H9 (cell line): Measurements from ENCODE around the gene TNFSF18. TPM values are rescaled to one million over a fixed set of nuclear protein-coding genes. Genes with fewer than 3 reads are reported as not detected.

Source experiments
- DNase-seq: peaks from one replicate; pipeline ENCODE4 v3.0.0-alpha.2; 2017
- H2AFZ ChIP-seq: one replicate; pipeline ENCODE4 v1.6.1; 2013; ENCODE audit warnings: mild to moderate bottlenecking, low read length, control low read depth, moderate library complexity
- H2AK5ac ChIP-seq: 2 replicates; pipeline ENCODE4 v1.6.1; 2013; ENCODE audit warnings: low read length, control low read depth, mixed read lengths; ENCODE audit not compliant: insufficient read length
- H2BK120ac ChIP-seq: one replicate; pipeline ENCODE4 v1.6.1; 2013; ENCODE audit warnings: low read depth, mild to moderate bottlenecking, low read length, control low read depth, inconsistent platforms; ENCODE audit not compliant: poor library complexity, severe bottlenecking
- H2BK12ac ChIP-seq: 2 replicates; pipeline ENCODE4 v1.6.1; 2013; ENCODE audit warnings: low read length, control low read depth, mixed read lengths, low read depth; ENCODE audit not compliant: insufficient read length
- H2BK15ac ChIP-seq: 2 replicates; pipeline ENCODE4 v1.6.1; 2013; ENCODE audit warnings: low read depth, low read length, control low read depth
- H2BK20ac ChIP-seq: one replicate; pipeline ENCODE4 v1.6.1; 2013; ENCODE audit warnings: low read depth, mild to moderate bottlenecking, low read length, control low read depth, inconsistent platforms; ENCODE audit not compliant: poor library complexity, severe bottlenecking
- H2BK5ac ChIP-seq: 2 replicates; pipeline ENCODE4 v1.6.1; 2013; ENCODE audit warnings: low read length, control low read depth, mixed read lengths; ENCODE audit not compliant: insufficient read length
- H3K14ac ChIP-seq: 2 replicates; pipeline ENCODE4 v1.6.1; 2013; ENCODE audit warnings: low read length, control low read depth; ENCODE audit not compliant: insufficient read depth
- H3K18ac ChIP-seq: 2 replicates; pipeline ENCODE4 v1.6.1; 2013; ENCODE audit warnings: low read depth, mild to moderate bottlenecking, mixed read lengths, low read length, control low read depth; ENCODE audit not compliant: insufficient read length
- H3K23ac ChIP-seq: 2 replicates; pipeline ENCODE4 v1.6.1; 2013; ENCODE audit warnings: low read length, control low read depth, mixed read lengths, low read depth; ENCODE audit not compliant: insufficient read length
- H3K23me2 ChIP-seq: 2 replicates; pipeline ENCODE4 v1.6.1; 2013; ENCODE audit warnings: low read depth, mild to moderate bottlenecking, mixed read lengths, low read length, control low read depth; ENCODE audit not compliant: insufficient read length, poor library complexity, severe bottlenecking
- H3K27ac ChIP-seq: 2 replicates; pipeline ENCODE4 v1.5.1; 2013; ENCODE audit warnings: low read length, control low read depth, mixed read lengths, low read depth; ENCODE audit not compliant: insufficient read length
- H3K27me3 ChIP-seq: 2 replicates; pipeline ENCODE4 v1.6.1; 2013; ENCODE audit warnings: low read length, control low read depth, inconsistent platforms; ENCODE audit not compliant: insufficient read depth
- H3K4ac ChIP-seq: 2 replicates; pipeline ENCODE4 v1.6.1; 2013; ENCODE audit warnings: low read depth, mild to moderate bottlenecking, control low read depth, inconsistent platforms, low read length, moderate library complexity
- H3K4me1 ChIP-seq: 2 replicates; pipeline ENCODE4 v1.6.1; 2013; ENCODE audit warnings: low read length, control low read depth, inconsistent platforms; ENCODE audit not compliant: insufficient read depth
- H3K4me2 ChIP-seq: 2 replicates; pipeline ENCODE4 v1.6.1; 2013; ENCODE audit warnings: low read length, control low read depth, mixed read lengths; ENCODE audit not compliant: insufficient read length, insufficient read depth
- H3K56ac ChIP-seq: 2 replicates; pipeline ENCODE4 v1.6.1; 2013; ENCODE audit warnings: low read depth, mild to moderate bottlenecking, mixed read lengths, low read length, control low read depth; ENCODE audit not compliant: insufficient read length
- H3K79me1 ChIP-seq: 2 replicates; pipeline ENCODE4 v1.6.1; 2013; ENCODE audit warnings: low read depth, mild to moderate bottlenecking, moderate library complexity, low read length, control low read depth, inconsistent platforms; ENCODE audit not compliant: insufficient read depth, poor library complexity, severe bottlenecking
- H3K79me2 ChIP-seq: 2 replicates; pipeline ENCODE4 v1.6.1; 2013; ENCODE audit warnings: low read length, control low read depth, inconsistent platforms; ENCODE audit not compliant: insufficient read depth
- H3K9ac ChIP-seq: 2 replicates; pipeline ENCODE4 v1.6.1; 2013; ENCODE audit warnings: low read length, control low read depth, mixed read lengths; ENCODE audit not compliant: insufficient read length; ENCODE audit errors: extremely low read depth
- H3K9me3 ChIP-seq: one replicate; pipeline ENCODE4 v1.6.1; 2013; ENCODE audit warnings: low read depth, low read length, inconsistent platforms; ENCODE audit not compliant: control insufficient read depth
- H3T11ph ChIP-seq: one replicate; pipeline ENCODE4 v1.6.1; 2013; ENCODE audit warnings: mild to moderate bottlenecking, low read length, control low read depth, inconsistent platforms
- H4K20me1 ChIP-seq: one replicate; pipeline ENCODE4 v1.6.1; 2013; ENCODE audit not compliant: control insufficient read depth, insufficient read length, insufficient read depth
- H4K5ac ChIP-seq: 2 replicates; pipeline ENCODE4 v1.6.1; 2013; ENCODE audit warnings: low read depth, mild to moderate bottlenecking, mixed read lengths, low read length, control low read depth; ENCODE audit not compliant: insufficient read length
- H4K8ac ChIP-seq: replicated peaks from 2 replicates; pipeline ENCODE4 v1.6.1; 2013; ENCODE audit warnings: low read length, control low read depth, mixed read lengths, low read depth; ENCODE audit not compliant: insufficient read length
- H4K91ac ChIP-seq: 2 replicates; pipeline ENCODE4 v1.6.1; 2013; ENCODE audit warnings: low read depth, mild to moderate bottlenecking, moderate library complexity, mixed read lengths, low read length, control low read depth; ENCODE audit not compliant: insufficient read length
- H3K27ac Mint-ChIP-seq, 3 experiments: 2 replicates in 2 of 3; 3 replicates in 1 of 3; pipeline ENCODE4 v1.8.0; 2020 to 2021; ENCODE audit warnings: mixed read lengths in 3 of 3, mild to moderate bottlenecking in 1 of 3, moderate library complexity in 1 of 3
- H3K27me3 Mint-ChIP-seq: 2 replicates; pipeline ENCODE4 v1.8.0; 2021; ENCODE audit warnings: low read depth, mild to moderate bottlenecking, moderate library complexity, mixed read lengths
- H3K36me3 Mint-ChIP-seq, 3 experiments: 2 replicates in 2 of 3; 3 replicates in 1 of 3; pipeline ENCODE4 v1.8.0; 2020 to 2021; ENCODE audit warnings: low read depth in 3 of 3, mixed read lengths in 3 of 3; ENCODE audit not compliant: insufficient read depth in 1 of 3
- H3K4me1 Mint-ChIP-seq, 2 experiments: 2 replicates each; pipeline ENCODE4 v1.8.0; 2020; ENCODE audit warnings: mixed read lengths in 2 of 2
- H3K4me3 Mint-ChIP-seq, 2 experiments: 2 replicates in 1 of 2; 3 replicates in 1 of 2; pipeline ENCODE4 v1.8.0; 2020 to 2021; ENCODE audit warnings: mild to moderate bottlenecking in 2 of 2, mixed read lengths in 2 of 2, moderate library complexity in 1 of 2
- H3K9me3 Mint-ChIP-seq, 2 experiments: 2 replicates in 1 of 2; 3 replicates in 1 of 2; pipeline ENCODE4 v1.8.0; 2020; ENCODE audit warnings: mild to moderate bottlenecking in 2 of 2, mixed read lengths in 2 of 2, moderate library complexity in 1 of 2
- CTCF ChIP-seq: fragments of 200-600 bp; sonication (generic); conservative IDR thresholded peaks from 3 replicates; pipeline ENCODE4 v1.8.0; 2021; ENCODE audit warnings: antibody characterized with exemption, mild to moderate bottlenecking
- total RNA-seq: library from RNA; stranded (reverse); gene quantifications from 2 replicates; pipeline ENCODE4 v1.2.1, GENCODE V29; 2021

TNFSF18 gene
- total RNA-seq, 1 experiment from 2014 or later = not detected

- H2AFZ ChIP-seq = no peak overlapping the region
- no peak overlapping the region for H3K27ac Mint-ChIP-seq
Measured at GRCh38 chr1:173098117-173098516, 47.4 kb upstream of the TNFSF18 start.

More at GRCh38 chr1:173098117-173098516, 47.4 kb upstream of the TNFSF18 start:
- no peak overlapping the region for H2BK5ac ChIP-seq
- H2BK120ac ChIP-seq = no peak overlapping the region
- no peaks in the 10 kb centered on the region for H3K79me2 ChIP-seq
- H2BK20ac ChIP-seq = no peak overlapping the region
- no peaks in the 10 kb centered on the region for H4K20me1 ChIP-seq
- no peak for DNase-seq
- H3K27me3 Mint-ChIP-seq = no peaks in the 10 kb centered on the region
- no peaks in the 10 kb centered on the region for H3K23me2 ChIP-seq
- H4K91ac ChIP-seq = no peak overlapping the region
- no peak for TF ChIP-seq CTCF
- H3K9ac ChIP-seq = no peak overlapping the region
- H3T11ph ChIP-seq = no peak overlapping the region
- no peak overlapping the region for H4K5ac ChIP-seq
- no peak overlapping the region for H3K18ac ChIP-seq
- H3K4me1 Mint-ChIP-seq = no peaks in the 10 kb centered on the region
- H3K36me3 Mint-ChIP-seq = no peaks in the 10 kb centered on the region; a peak in 1 of 7 replicates
- H3K4me3 Mint-ChIP-seq = no peak overlapping the region
- H3K27me3 ChIP-seq = no peaks in the 10 kb centered on the region
- H3K23ac ChIP-seq = no peak overlapping the region
- no peak overlapping the region for H3K27ac ChIP-seq
- no peak overlapping the region for H3K4me2 ChIP-seq
- no peaks in the 10 kb centered on the region for H3K79me1 ChIP-seq
- H2BK15ac ChIP-seq = no peak overlapping the region
- no peaks in the 10 kb centered on the region for H3K4me1 ChIP-seq
- H2BK12ac ChIP-seq = no peak overlapping the region
- no peaks in the 10 kb centered on the region for H3K9me3 ChIP-seq
- H3K4ac ChIP-seq = no peak overlapping the region
- H2AK5ac ChIP-seq = no peak overlapping the region
- H3K14ac ChIP-seq = no peak overlapping the region
- peaks cover 2 to 4% of the 10 kb centered on the region in 2 experiments; a peak in 3 of 5 replicates for H3K9me3 Mint-ChIP-seq
- H3K56ac ChIP-seq = no peak overlapping the region
- no peak overlapping the region for H4K8ac ChIP-seq
